NCI-H524 (cell line): ENCODE results near the gene RUFY3.
"Not testable (repeated sequence)": the region's sequence is repeated elsewhere in the genome, so short reads cannot be mapped to it uniquely, and the experiment has no call there.

ENCODE experiments used
- DNase-seq, 2 experiments: peaks; one replicate each; lab custom pipeline; 2025; lab: John Stamatoyannopoulos, UW

RUFY3 gene

DNA sequence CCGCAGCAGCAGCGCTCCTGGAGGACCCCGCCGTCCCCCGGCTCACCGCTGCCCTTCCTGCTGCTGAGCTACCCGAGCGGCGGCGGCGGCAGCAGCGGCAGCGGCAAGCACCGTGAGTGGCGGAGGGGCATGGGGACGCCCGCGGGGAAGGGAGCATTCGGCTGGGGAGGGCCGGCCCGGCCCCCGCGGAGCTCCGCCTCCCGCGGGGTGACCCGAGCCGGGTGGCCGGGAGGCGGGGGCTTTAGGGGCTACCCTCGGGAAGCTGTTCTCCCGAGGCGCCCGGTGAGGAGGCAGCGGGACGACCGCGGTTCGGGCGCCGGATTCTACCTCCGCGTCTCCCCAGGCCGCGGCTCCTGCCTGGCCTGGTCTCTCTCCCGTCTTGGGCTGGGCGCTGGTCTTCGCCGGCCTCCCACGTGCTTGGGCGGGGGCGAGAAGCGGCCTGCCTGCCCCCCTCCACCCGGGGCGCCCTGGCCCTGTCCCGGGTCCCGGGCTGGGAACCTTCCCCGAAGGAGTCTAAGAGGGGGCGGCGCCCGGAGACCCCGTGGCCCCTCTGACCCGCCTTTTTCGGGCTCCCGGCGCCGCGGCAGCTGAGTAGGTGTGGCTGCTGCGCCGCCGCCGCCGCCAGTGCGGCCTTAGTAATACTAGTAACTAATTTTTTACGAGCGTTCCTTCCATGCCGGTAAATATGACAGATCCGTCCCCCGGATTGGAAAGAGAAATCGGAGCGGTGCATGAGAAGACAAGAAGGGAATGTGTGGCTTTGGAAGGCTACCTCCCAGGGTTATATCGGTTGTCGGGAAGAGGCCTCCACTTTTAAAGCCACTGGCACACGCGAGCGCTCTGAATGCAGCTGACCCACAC, 16.4 kb upstream of the RUFY3 start:
- peak; percentile 21 to 59 for DNase-seq

- DNase-seq = peak in 1 of 2 experiments; percentile 21
Observed at GRCh38 chr4:70706044-70706461, 15.7 kb upstream of the RUFY3 start.

GRCh38 chr4:70706516-70706915, 15.2 kb upstream of the RUFY3 start:
- DNase-seq = no peak

DNA sequence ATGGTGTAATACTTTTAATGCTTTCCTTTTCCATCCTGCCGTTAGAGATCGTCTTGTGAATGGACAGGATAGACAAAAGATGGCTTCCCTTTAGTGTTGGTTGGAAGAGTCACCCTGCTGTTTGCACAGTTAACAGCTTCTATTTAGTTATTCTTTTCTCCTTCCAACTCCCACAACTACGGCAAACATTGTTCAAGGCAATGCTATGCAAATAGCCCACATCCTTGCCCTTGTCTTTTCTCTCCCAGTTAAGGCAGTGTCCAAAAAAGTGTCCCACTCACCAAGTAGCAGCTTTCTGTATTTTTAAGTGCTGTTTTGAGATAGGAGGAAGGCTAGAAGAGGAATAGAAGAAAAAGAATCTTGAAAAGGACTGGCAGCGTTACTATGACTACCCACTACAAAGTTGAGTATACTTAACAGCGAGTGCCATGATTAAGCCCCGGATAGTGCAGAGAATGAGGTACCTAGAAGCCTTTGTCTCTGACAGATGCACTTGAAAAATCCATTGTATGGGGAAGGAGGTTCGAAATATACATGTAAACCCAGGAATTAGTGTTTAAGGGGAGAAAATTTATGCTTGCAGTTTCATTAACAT, 12.1 kb upstream of the RUFY3 start:
- DNase-seq = no peak

DNA sequence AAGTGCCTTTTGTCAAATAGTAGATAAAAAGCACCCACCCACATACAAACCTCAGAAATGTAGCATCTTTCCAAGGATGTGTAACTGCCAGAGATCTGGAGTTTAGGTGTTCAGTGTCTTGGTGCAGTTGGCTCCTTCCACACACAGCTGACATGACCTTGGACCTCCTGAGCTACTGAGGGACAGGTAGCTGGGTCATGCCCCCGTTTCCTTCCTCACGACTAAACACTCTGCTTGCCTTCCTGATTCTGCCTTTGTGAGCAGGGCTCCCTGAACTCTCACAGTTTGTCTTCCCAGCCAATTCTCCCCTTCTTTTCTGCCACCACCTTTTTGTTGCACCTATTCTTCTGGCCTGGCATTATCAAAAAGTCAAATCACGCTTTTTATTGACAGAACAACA, 10.2 kb upstream of the RUFY3 start:
- DNase-seq = no peak

GRCh38 chr4:70712150-70712549, 9.6 kb upstream of the RUFY3 start:
- DNase-seq = no peak

DNA sequence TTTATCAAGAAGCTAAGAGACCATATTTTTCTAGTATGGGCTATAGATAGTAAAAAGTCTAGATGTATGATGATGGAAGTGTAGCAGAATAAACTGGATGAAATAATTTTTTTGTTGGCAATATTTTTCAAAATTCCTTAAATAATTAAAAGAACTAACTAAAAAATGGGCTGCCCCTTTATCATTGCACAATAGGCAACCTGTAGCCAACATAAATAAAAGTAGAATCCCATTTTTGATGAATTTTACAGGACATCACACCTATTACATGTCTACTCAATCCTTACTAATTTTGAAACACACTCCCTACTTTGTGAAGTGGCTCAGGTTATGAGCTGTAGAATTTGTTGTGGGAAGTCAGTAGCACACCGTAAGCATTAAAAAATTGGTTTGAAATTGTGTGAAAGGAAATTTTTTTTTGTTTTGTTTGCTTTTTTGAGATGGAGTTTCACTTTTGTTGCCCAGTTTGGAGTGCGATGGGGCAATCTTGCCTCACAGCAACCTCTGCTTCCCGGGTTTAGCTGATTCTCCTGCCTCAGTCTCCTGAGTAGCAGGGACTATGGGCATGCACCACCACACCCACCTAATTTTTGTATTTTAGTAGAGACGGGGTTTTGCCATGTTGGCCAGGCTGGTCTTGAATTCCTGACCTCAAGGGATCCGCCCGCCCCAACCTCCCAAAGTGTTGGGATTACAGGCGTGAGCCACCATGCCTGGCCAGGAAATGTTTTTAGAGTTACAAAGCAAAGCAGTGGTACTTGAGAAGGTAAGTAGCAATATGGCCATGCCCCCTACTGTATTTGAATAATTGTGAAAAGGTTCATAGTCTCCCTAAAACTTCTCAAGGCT, 8.9 kb upstream of the RUFY3 start:
- no peak for DNase-seq

- DNase-seq = no peak
Observed at GRCh38 chr4:70713453-70714078, 8.2 kb upstream of the RUFY3 start.

GRCh38 chr4:70714079-70714887, 7.5 kb upstream of the RUFY3 start:
- no peak for DNase-seq

GRCh38 chr4:70715097-70715496, 6.7 kb upstream of the RUFY3 start:
- no peak for DNase-seq

- DNase-seq = no peak
Observed at GRCh38 chr4:70718811-70719604, 2.8 kb upstream of the RUFY3 start.

- DNase-seq = peak; percentile 15 to 40
Observed at GRCh38 chr4:70722199-70722791, 531 bp downstream of the RUFY3 start.

DNA sequence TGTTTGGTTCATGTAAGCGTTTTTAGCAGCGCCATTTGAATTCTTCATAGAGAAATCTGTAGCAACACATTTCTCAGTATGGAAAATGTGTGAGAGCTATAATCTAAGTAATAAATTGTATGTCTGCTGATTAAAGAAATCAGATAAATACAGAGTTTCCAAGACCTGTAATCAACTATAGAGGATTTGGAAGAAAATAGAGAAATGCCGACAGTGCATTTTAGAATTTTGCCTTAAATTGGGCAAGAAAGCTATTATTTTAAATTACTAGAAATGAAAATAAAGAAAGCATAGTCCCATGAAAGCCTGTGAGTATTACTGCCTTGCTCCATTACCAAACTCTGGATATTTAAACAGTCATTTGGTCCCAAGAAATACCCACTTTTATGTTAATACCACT, 2.7 kb downstream of the RUFY3 start:
- no peak for DNase-seq

DNA sequence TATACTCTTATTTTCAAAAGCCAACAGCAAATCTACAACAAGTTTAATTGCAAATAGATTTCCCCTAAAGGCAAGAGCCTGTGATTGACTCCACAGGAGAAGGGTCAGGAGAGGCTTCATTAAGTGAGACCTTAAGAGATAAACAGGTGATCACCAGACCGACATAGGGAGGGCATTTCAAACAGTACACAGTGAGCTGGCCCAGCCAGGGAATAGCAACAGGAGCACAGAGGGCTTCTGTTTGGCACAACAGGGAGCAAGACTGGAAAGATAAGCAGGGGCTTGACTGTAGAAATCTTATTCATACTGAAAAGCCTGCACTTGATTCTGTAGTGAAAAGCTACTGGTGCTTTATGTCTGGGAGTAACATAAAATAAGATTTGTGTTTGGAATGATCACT, 3.9 kb downstream of the RUFY3 start:
- DNase-seq = no peak

- not testable (repeated sequence) for DNase-seq
Observed at GRCh38 chr4:70726515-70726914, 4.8 kb downstream of the RUFY3 start.

DNA sequence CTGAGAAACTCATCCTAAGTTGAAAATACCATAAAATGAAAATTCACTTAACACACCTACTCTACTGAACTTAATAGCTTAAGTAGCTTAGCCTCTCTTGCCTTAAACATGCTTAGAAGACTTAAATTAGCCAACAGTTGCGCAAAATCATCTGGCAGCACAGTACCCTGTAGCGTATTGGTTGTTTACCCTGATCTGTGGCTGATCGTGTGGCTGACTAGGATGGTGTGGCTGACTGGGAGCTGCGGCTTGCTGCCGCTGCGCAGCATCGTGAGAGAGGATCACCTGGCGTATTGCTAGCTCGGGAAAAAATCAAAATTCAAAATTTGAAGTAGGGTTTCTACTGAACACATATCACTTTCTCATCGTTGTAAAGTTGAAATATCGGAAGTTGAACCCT, 6.3 kb downstream of the RUFY3 start:
- DNase-seq = peak in 1 of 2 experiments; percentile 16

DNA sequence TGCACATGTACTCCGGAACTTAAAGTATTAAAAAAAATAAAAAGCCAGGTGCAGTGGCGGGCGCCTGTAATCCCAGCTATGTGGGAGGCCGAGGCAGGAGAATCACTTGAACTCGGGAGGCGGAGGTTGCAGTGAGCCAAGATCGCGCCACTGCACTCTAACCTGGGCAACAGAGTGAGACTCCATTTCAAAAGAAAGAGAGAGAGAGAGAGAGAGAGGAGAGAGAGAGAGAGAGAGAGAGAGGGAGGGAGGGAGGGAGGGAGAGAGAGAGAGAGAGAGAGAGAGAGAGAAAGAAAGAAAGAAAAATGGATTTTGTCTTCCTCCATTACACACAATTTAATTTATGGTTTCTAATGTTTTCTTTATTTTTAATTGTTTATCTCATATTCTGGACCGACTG, 11.1 kb downstream of the RUFY3 start:
- not testable (repeated sequence) for DNase-seq

GRCh38 chr4:70734168-70734954, 12.6 kb downstream of the RUFY3 start:
- no peak for DNase-seq

DNA sequence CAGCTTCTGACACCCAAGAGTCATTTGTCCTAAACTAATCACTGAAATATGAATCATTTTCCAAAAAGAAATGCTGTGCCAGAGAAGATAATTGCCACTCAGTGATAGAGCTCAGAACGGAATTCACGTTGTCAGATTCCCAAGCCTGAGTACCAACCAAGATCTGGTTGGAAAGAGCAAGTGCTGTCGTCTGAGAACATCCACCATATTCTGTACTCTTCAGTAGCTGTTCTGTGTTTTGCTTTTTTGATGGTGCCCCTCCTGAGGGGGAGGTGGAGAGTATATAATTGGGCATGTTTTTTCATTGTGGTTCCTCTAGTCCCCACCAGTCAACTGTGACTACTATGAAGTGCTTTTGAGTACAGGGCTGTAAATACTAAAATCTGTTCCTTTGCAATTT, 13.2 kb downstream of the RUFY3 start:
- DNase-seq = no peak
